ENCODE results near the gene TMEM176A. TPM values are rescaled to one million over a fixed set of nuclear protein-coding genes. Genes with fewer than 3 reads are reported as not detected.

Gene TMEM176A
- total and polyA plus RNA-seq, 2 experiments from 2014 or later = 0.34 TPM; not detected in 1

GRCh38 chr7:150846291-150847115 lies 45.9 kb downstream of the TMEM176A start:
- Mint-ChIP-seq H3K36me3 (ENCODE audit: low read depth) (no peaks in the 10 kb centered on the region), H3K9me3 (no peaks in the 10 kb centered on the region), H3K4me1 (no peaks in the 10 kb centered on the region), H3K27ac (no peak overlapping the region), H3K4me3 (no peak overlapping the region), H3K27me3 (ENCODE audit: insufficient read depth, low read depth, poor library complexity) (peaks cover 8% of the 10 kb centered on the region)
- Histone ChIP-seq H3K4me1 (ENCODE audit: insufficient read depth) (no peaks in the 10 kb centered on the region), H3K27ac (ENCODE audit: low read depth) (no peak overlapping the region), H3K36me3 (ENCODE audit: insufficient read depth) (no peaks in the 10 kb centered on the region), H3K27me3 (ENCODE audit: insufficient read depth) (no peaks in the 10 kb centered on the region), H3F3A (replicated peaks; ENCODE audit: low read depth) (no peaks in the 10 kb centered on the region), H3K4me2 (no peak overlapping the region), H3K79me2 (replicated peaks; ENCODE audit: insufficient read depth) (no peaks in the 10 kb centered on the region), H3K9me2 (ENCODE audit: insufficient read depth) (no peaks in the 10 kb centered on the region), H3K4me3 (no peak overlapping the region), H2AFZ (no peak overlapping the region), H4K20me1 (replicated peaks; ENCODE audit: insufficient read depth) (no peaks in the 10 kb centered on the region)
- TF ChIP-seq STAT1 (IDR thresholded peaks at IDR 0.05; ENCODE audit: unreplicated experiment) (no peak), ZNF331 (CRISPR knock-in tag; IDR thresholded peaks at IDR 0.05; ENCODE audit: low read depth) (no peak), EZH2 (IDR thresholded peaks at IDR 0.05; ENCODE audit: low read depth, unreplicated experiment) (no peak), NANOG (IDR thresholded peaks at IDR 0.05; ENCODE audit: borderline replicate concordance) (no peak), EZH2phosphoT487 (IDR thresholded peaks at IDR 0.05; ENCODE audit: unreplicated experiment) (no peak)
- DNase-seq (ENCODE audit: low spot score) (no peak), ATAC-seq (no peak)

DNA sequence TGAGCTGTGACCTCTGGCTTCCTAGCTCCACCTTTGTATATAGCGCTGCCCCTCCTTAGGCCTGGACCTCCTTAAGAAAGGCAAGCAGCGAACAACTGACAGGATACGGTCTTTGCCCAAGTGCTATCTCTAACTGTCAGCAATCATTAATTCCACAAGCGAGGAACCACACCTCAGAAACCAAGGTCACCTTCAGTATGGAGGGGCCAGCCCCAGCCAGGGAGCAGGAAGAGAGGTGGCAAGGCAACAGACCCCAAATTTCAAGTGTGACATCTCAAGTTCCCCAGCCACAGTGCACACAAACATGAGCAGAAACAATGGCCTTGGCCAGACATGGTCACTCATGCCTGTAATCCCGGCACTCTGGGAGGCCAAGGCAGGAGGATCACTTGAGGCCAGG lies 47.0 kb downstream of the TMEM176A start:
- no peaks in the 10 kb centered on the region for H3K27me3 ChIP-seq (ENCODE audit: insufficient read depth)
- H3K9me3 Mint-ChIP-seq = no peaks in the 10 kb centered on the region
- no peak overlapping the region for H2AFZ ChIP-seq
- H3K4me1 ChIP-seq (ENCODE audit: insufficient read depth) = peaks cover 3% of the 10 kb centered on the region; the same call in 1 of the 2 replicates
- H3K27ac ChIP-seq (ENCODE audit: low read depth) = no peak overlapping the region
- ATAC-seq (no peak), DNase-seq (ENCODE audit: low spot score) (no peak)
- no peaks in the 10 kb centered on the region for H4K20me1 ChIP-seq (replicated peaks; ENCODE audit: insufficient read depth)
- H3K27ac Mint-ChIP-seq = no peak overlapping the region
- H3F3A ChIP-seq (replicated peaks; ENCODE audit: low read depth) = no peaks in the 10 kb centered on the region
- no peaks in the 10 kb centered on the region for H3K79me2 ChIP-seq (replicated peaks; ENCODE audit: insufficient read depth)
- no peaks in the 10 kb centered on the region for H3K9me2 ChIP-seq (ENCODE audit: insufficient read depth)
- H3K36me3 Mint-ChIP-seq (ENCODE audit: low read depth) = no peaks in the 10 kb centered on the region
- no peaks in the 10 kb centered on the region for H3K36me3 ChIP-seq (ENCODE audit: insufficient read depth)
- peaks cover 8% of the 10 kb centered on the region for H3K27me3 Mint-ChIP-seq (ENCODE audit: insufficient read depth, low read depth, poor library complexity)
- H3K4me1 Mint-ChIP-seq = peaks cover 3% of the 10 kb centered on the region; the same call in 2 of the 3 replicates
- no peak overlapping the region for H3K4me3 Mint-ChIP-seq
- H3K4me2 ChIP-seq = no peak overlapping the region
- H3K4me3 ChIP-seq = no peak overlapping the region
- TF ChIP-seq JUNB (IDR thresholded peaks at IDR 0.05; ENCODE audit: unreplicated experiment) (no peak), NANOG (IDR thresholded peaks at IDR 0.05; ENCODE audit: borderline replicate concordance) (no peak), EZH2 (IDR thresholded peaks at IDR 0.05; ENCODE audit: low read depth, unreplicated experiment) (no peak), ZNF331 (CRISPR knock-in tag; IDR thresholded peaks at IDR 0.05; ENCODE audit: low read depth) (no peak), CREB1 (CRISPR knock-in tag; IDR thresholded peaks at IDR 0.05; ENCODE audit: low read depth) (no peak), ZNF114 (CRISPR knock-in tag; IDR thresholded peaks at IDR 0.05) (no peak), ZNF462 (CRISPR knock-in tag; IDR thresholded peaks at IDR 0.05) (no peak), EZH2phosphoT487 (IDR thresholded peaks at IDR 0.05; ENCODE audit: unreplicated experiment) (no peak), STAT1 (IDR thresholded peaks at IDR 0.05; ENCODE audit: unreplicated experiment) (no peak), CTCF (conservative IDR thresholded peaks at IDR 0.05; ENCODE audit: low read depth in 2 of 2) (no peak)
